Erythroblast (primary cell): Measurements from ENCODE around the gene CERS6.

Source experiments
- GATA1 ChIP-seq: IDR thresholded peaks from 2 replicates; pipeline ENCODE4 v1.6.1; 2011; ENCODE audit warnings: low read depth, mild to moderate bottlenecking, control low read depth, low read length, moderate library complexity
- POLR2A ChIP-seq: IDR thresholded peaks from 2 replicates; pipeline ENCODE4 v1.6.1; 2011; ENCODE audit warnings: mild to moderate bottlenecking, low read length

- TF ChIP-seq POLR2A (no peak), GATA1 (no peak)
Measured at GRCh38 chr2:168780669-168781071, 324.6 kb downstream of the CERS6 start.
